DND-41 (cell line): Measurements from ENCODE around the gene HHLA2.
"Not testable (repeated sequence)": the region's sequence is repeated elsewhere in the genome, so short reads cannot be mapped to it uniquely, and the experiment has no call there.

Experiments used
- ATAC-seq: fragments of 200-7000 bp; cut with Tn5 transposase; 3 replicates; pipeline ENCODE4 v1.9.1; 2021; ENCODE audit warnings: low read depth; ENCODE audit not compliant: insufficient read depth
- DNase-seq: peaks from one replicate; pipeline ENCODE4 v3.0.0-alpha.2; 2020
- H2AFZ ChIP-seq: 2 replicates; pipeline ENCODE4 v1.6.0; 2012; ENCODE audit warnings: low read depth, low read length
- H3K27ac ChIP-seq: 2 replicates; pipeline ENCODE4 v1.5.1; 2012; ENCODE audit warnings: low read length, inconsistent platforms
- H3K27me3 ChIP-seq: fragments of 200-600 bp; sonication (generic); 2 replicates; pipeline ENCODE4 v1.6.0; 2012; ENCODE audit warnings: low read length, mild to moderate bottlenecking, inconsistent platforms; ENCODE audit not compliant: insufficient read depth, poor library complexity
- H3K36me3 ChIP-seq: 2 replicates; pipeline ENCODE4 v1.5.1; 2012; ENCODE audit warnings: low read length, inconsistent platforms; ENCODE audit not compliant: insufficient read depth
- H3K4me1 ChIP-seq: 2 replicates; pipeline ENCODE4 v1.5.1; 2012; ENCODE audit warnings: mild to moderate bottlenecking, low read length; ENCODE audit not compliant: insufficient read depth
- H3K4me2 ChIP-seq: 2 replicates; pipeline ENCODE4 v1.6.0; 2012; ENCODE audit warnings: mild to moderate bottlenecking, moderate library complexity, low read length, inconsistent platforms; ENCODE audit not compliant: insufficient read depth
- H3K4me3 ChIP-seq, 2 experiments: fragments of 200-600 bp in 1 of 2; shearing (Covaris generic) in 1 of 2; 2 replicates each; pipeline ENCODE4 v1.5.1; 2012 to 2016; ENCODE audit warnings: inconsistent platforms in 2 of 2, low read length in 2 of 2, mild to moderate bottlenecking in 2 of 2, low read depth in 1 of 2, moderate library complexity in 1 of 2
- H3K79me2 ChIP-seq: 2 replicates; pipeline ENCODE4 v1.6.0; 2012; ENCODE audit warnings: low read length, inconsistent platforms; ENCODE audit not compliant: insufficient read depth
- H3K9ac ChIP-seq: 2 replicates; pipeline ENCODE4 v1.6.0; 2012; ENCODE audit warnings: low read depth, mild to moderate bottlenecking, inconsistent platforms, low read length, moderate library complexity
- H3K9me3 ChIP-seq: 2 replicates; pipeline ENCODE4 v1.5.1; 2012; ENCODE audit warnings: low read length, moderate library complexity, mild to moderate bottlenecking, inconsistent platforms; ENCODE audit not compliant: insufficient read depth, severe bottlenecking
- H4K20me1 ChIP-seq: 2 replicates; pipeline ENCODE4 v1.6.0; 2012; ENCODE audit warnings: low read length; ENCODE audit not compliant: insufficient read depth
- EZH2 ChIP-seq: IDR thresholded peaks from 3 replicates; pipeline ENCODE4 v1.6.1; 2012; ENCODE audit warnings: borderline replicate concordance, low read depth, mild to moderate bottlenecking, moderate library complexity, low read length, inconsistent platforms; ENCODE audit not compliant: severe bottlenecking
- TF ChIP-seq, protein P1 (sequence below): IDR thresholded peaks from 2 replicates; pipeline ENCODE4 v1.5.1; 2012; ENCODE audit warnings: borderline replicate concordance, low read length, moderate library complexity, mild to moderate bottlenecking; ENCODE audit not compliant: poor library complexity, severe bottlenecking; ENCODE audit errors: extremely low read depth

HHLA2 gene

DNA sequence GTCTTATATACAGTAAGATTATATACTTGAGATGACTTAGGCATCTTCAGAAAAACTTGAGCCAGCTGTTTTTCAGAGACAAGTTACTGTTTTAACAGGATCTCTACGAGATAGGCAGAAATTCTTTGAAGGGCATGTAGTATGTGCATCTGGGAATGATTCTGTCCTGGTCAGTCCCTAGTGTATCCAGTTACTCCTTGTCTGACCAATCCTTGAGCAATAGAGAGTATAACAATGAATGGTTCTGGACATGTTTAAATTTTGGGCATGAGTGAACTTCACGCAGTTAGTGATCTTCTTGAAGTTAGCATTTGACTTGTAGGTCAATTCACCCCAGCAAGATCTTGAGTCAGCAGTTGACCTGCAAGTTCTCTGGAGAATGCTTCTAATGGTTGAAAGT lies 24.7 kb upstream of the HHLA2 start:
- DNase-seq, result no peak
- ATAC-seq, result no peak
- Histone ChIP-seq H3K36me3 (no peaks in the 10 kb centered on the region), H2AFZ (no peak overlapping the region), H3K9me3 (peaks cover 2% of the 10 kb centered on the region), H3K27ac (no peak overlapping the region), H3K9ac (no peak overlapping the region), H3K79me2 (no peaks in the 10 kb centered on the region), H3K4me3 (no peak overlapping the region), H3K4me1 (no peaks in the 10 kb centered on the region), H3K27me3 (no peaks in the 10 kb centered on the region), H4K20me1 (no peaks in the 10 kb centered on the region), H3K4me2 (no peak overlapping the region)
- TF ChIP-seq, protein P1, sequence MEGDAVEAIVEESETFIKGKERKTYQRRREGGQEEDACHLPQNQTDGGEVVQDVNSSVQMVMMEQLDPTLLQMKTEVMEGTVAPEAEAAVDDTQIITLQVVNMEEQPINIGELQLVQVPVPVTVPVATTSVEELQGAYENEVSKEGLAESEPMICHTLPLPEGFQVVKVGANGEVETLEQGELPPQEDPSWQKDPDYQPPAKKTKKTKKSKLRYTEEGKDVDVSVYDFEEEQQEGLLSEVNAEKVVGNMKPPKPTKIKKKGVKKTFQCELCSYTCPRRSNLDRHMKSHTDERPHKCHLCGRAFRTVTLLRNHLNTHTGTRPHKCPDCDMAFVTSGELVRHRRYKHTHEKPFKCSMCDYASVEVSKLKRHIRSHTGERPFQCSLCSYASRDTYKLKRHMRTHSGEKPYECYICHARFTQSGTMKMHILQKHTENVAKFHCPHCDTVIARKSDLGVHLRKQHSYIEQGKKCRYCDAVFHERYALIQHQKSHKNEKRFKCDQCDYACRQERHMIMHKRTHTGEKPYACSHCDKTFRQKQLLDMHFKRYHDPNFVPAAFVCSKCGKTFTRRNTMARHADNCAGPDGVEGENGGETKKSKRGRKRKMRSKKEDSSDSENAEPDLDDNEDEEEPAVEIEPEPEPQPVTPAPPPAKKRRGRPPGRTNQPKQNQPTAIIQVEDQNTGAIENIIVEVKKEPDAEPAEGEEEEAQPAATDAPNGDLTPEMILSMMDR, result no peak
- no peak for TF ChIP-seq EZH2

DNA sequence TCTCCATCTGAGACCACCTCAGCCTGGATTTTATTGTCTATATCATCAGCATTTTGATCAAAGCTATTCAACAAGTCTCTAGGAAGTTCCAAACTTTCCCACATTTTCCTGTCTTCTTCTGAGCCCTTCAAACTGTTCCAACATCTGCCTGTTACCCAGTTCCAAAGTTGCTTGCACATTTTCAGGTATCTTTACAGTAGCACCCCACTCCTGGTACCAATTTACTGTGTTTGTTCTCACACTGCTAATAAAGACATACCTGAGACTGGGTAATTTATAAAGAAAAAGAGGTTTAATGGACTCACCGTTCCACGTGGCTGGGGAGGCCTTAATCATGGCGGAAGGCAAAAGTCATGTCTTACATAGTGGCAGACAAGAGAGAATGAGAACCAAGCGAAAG lies 17.3 kb upstream of the HHLA2 start:
- H2AFZ ChIP-seq, ATAC-seq: not testable (repeated sequence)
- peaks cover 16% of the 10 kb centered on the region for H3K9me3 ChIP-seq

DNA sequence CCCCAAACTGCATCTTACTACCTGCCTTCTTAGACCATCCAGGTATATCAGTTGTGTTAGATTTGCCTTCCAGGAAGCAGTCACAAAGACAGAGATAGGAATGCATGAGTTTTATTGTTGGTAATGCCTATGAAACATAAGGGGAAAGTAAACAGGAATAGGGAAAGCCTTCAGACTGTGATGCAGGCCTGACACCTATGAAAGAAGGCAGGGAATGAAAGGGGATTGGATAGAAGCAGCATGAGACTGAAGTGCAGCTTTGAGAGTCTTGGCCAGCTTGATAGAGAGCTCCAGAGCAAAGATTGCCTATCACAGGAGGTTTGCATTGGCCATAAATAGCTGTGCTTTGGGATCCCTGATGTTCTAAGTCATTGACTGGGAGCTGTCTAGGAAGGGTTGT lies 15.9 kb upstream of the HHLA2 start:
- H3K27me3 ChIP-seq, result no peaks in the 10 kb centered on the region
- no peak overlapping the region for H2AFZ ChIP-seq
- peaks cover 16% of the 10 kb centered on the region for H3K9me3 ChIP-seq
- H3K4me1 ChIP-seq, result no peaks in the 10 kb centered on the region
- TF ChIP-seq, protein P1, result no peak
- no peak for TF ChIP-seq EZH2
- ATAC-seq, result no peak
- H4K20me1 ChIP-seq, result no peaks in the 10 kb centered on the region
- no peak overlapping the region for H3K9ac ChIP-seq
- DNase-seq, result no peak
- no peak overlapping the region for H3K4me3 ChIP-seq
- H3K79me2 ChIP-seq, result no peaks in the 10 kb centered on the region
- H3K27ac ChIP-seq, result no peak overlapping the region
- no peak overlapping the region for H3K4me2 ChIP-seq
- H3K36me3 ChIP-seq, result no peaks in the 10 kb centered on the region

More for the DNA sequence above, 17.3 kb upstream of the HHLA2 start:
- H3K36me3 ChIP-seq, H3K27me3 ChIP-seq, H3K9ac ChIP-seq, DNase-seq, H4K20me1 ChIP-seq, H3K4me3 ChIP-seq, H3K4me1 ChIP-seq, H3K4me2 ChIP-seq, H3K79me2 ChIP-seq, H3K27ac ChIP-seq: not testable (repeated sequence)

DNA sequence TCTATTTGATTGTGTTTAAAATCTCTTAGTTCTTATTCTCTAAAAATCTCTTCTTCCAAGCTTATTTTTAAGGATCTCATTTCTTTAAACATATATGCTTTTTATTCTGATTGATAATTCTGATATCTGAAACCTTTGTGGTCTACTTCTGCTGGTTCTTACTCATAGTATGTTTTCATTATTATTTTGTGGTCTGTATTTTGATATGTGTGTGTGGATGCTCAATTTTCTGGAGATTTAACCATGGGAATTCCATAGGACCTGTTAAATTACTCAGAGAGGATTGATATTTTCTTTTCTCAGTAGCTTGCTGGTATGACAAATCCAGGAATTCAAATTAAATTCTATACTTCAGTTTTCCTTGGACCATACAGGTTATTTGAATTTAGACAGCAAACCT lies 14.7 kb upstream of the HHLA2 start:
- H3K79me2 ChIP-seq, result no peaks in the 10 kb centered on the region
- H3K9me3 ChIP-seq, result peaks cover 16% of the 10 kb centered on the region
- ATAC-seq, result no peak
- no peak overlapping the region for H3K4me2 ChIP-seq
- no peaks in the 10 kb centered on the region for H3K27me3 ChIP-seq
- DNase-seq, result no peak
- no peak overlapping the region for H3K4me3 ChIP-seq
- H3K9ac ChIP-seq, result no peak overlapping the region
- no peaks in the 10 kb centered on the region for H3K4me1 ChIP-seq
- no peak overlapping the region for H2AFZ ChIP-seq
- no peak overlapping the region for H3K27ac ChIP-seq
- TF ChIP-seq, protein P1, result no peak
- no peak for TF ChIP-seq EZH2
- no peaks in the 10 kb centered on the region for H4K20me1 ChIP-seq
- H3K36me3 ChIP-seq, result no peaks in the 10 kb centered on the region
